HG03095 (cell line): ENCODE results near the gene PLA2G3.
"Not testable (repeated sequence)": the region's sequence is repeated elsewhere in the genome, so short reads cannot be mapped to it uniquely, and the experiment has no call there.

Experiments
- ATAC-seq: cut with Tn5 transposase; IDR thresholded peaks from one replicate; pipeline ENCODE4 v1.9.1; 2021; ENCODE audit warnings: moderate library complexity; ENCODE audit not compliant: unreplicated experiment

PLA2G3 gene

GRCh38 chr22:31100762-31101525 is 39.4 kb downstream of the PLA2G3 start:
- no peak for ATAC-seq

- no peak for ATAC-seq
Observed at GRCh38 chr22:31099841-31100761, 40.2 kb downstream of the PLA2G3 start.

- ATAC-seq, result no peak
Observed at GRCh38 chr22:31099386-31099785, 40.9 kb downstream of the PLA2G3 start.

GRCh38 chr22:31098632-31099110 is 41.6 kb downstream of the PLA2G3 start:
- no peak for ATAC-seq

GRCh38 chr22:31097941-31098631 is 42.2 kb downstream of the PLA2G3 start:
- no peak for ATAC-seq

- ATAC-seq, result not testable (repeated sequence)
Observed at GRCh38 chr22:31097539-31097938, 42.8 kb downstream of the PLA2G3 start.

GRCh38 chr22:31096657-31097279 is 43.5 kb downstream of the PLA2G3 start:
- ATAC-seq, result no peak

GRCh38 chr22:31095637-31096249 is 44.6 kb downstream of the PLA2G3 start:
- ATAC-seq, result no peak

GRCh38 chr22:31094741-31095140 is 45.6 kb downstream of the PLA2G3 start:
- no peak for ATAC-seq

- no peak for ATAC-seq
Observed at GRCh38 chr22:31094021-31094551, 46.2 kb downstream of the PLA2G3 start.

- no peak for ATAC-seq
Observed at GRCh38 chr22:31093086-31093850, 47.0 kb downstream of the PLA2G3 start.

- ATAC-seq, result no peak
Observed at GRCh38 chr22:31092161-31092560, 48.1 kb downstream of the PLA2G3 start.

GRCh38 chr22:31091106-31091975 is 49.0 kb downstream of the PLA2G3 start:
- no peak for ATAC-seq

- no peak for ATAC-seq
Observed at GRCh38 chr22:31090217-31091085, 49.9 kb downstream of the PLA2G3 start.

- ATAC-seq, result no peak
Observed at GRCh38 chr22:31089160-31090100, 50.9 kb downstream of the PLA2G3 start.

GRCh38 chr22:31088233-31088986 is 51.9 kb downstream of the PLA2G3 start:
- no peak for ATAC-seq
